Suprapubic skin (tissue), 4 donors: ENCODE measurements around the gene BAHCC1.
A peak's percentile ranks its signal among the peaks of the same experiment; 100 is the strongest.

ENCODE experiments used
- CTCF ChIP-seq, 2 donors: fragments of 200-600 bp in 1 of 2; fragments of 450-650 bp in 1 of 2; sonication (generic) in 1 of 2; IDR thresholded peaks; one replicate each; pipeline ENCODE4 v1.5.1; 2016 to 2019; ENCODE audit warnings: antibody characterized with exemption in 2 of 2, mild to moderate bottlenecking in 1 of 2, moderate library complexity in 1 of 2
- EP300 ChIP-seq: sonication (generic); formaldehyde crosslinking; IDR thresholded peaks from one replicate; pipeline ENCODE4 v1.6.1; 2017; ENCODE audit warnings: antibody characterized with exemption
- POLR2A ChIP-seq, 2 donors: fragments of 450-650 bp; IDR thresholded peaks; one replicate each; pipeline ENCODE4 v1.6.1; 2017; ENCODE audit warnings: antibody characterized with exemption in 2 of 2, mild to moderate bottlenecking in 2 of 2, moderate library complexity in 2 of 2
- POLR2AphosphoS5 ChIP-seq, 3 donors: sonication (generic); formaldehyde crosslinking; IDR thresholded peaks; one replicate each; pipeline ENCODE4 v1.6.1; 2017; ENCODE audit warnings: antibody characterized with exemption in 3 of 3

GRCh38 chr17:81395600-81396277 is 482 bp downstream of the BAHCC1 start:
- TF ChIP-seq POLR2A (IDR thresholded peaks at IDR 0.05) (no peak), CTCF (IDR thresholded peaks at IDR 0.05) (no peak), EP300 (no peak), POLR2AphosphoS5 (IDR thresholded peaks at IDR 0.05) (peak in 1 of 3 donors; percentile 8)
